Ascending aorta (tissue), 2 donors: Measurements from ENCODE around the gene INPP5E. TPM values are rescaled to one million over a fixed set of nuclear protein-coding genes. Genes with fewer than 3 reads are reported as not detected.
A peak's percentile ranks its signal among the peaks of the same experiment; 100 is the strongest.

Experiments
- DNase-seq, 2 donors: peaks; one replicate each; pipeline ENCODE4 v3.0.0-alpha.2; 2019; ENCODE audit warnings: low spot score in 2 of 2
- H3K27ac ChIP-seq, 2 donors: fragments of 200-600 bp; sonication (generic); one replicate each; pipeline ENCODE4 v1.5.1; 2016 to 2017; ENCODE audit warnings: mild to moderate bottlenecking in 1 of 2
- H3K27me3 ChIP-seq: fragments of 200-600 bp; sonication (generic); one replicate; pipeline ENCODE4 v1.5.1; 2017
- H3K36me3 ChIP-seq, 2 donors: fragments of 200-600 bp; sonication (generic); one replicate each; pipeline ENCODE4 v1.5.1; 2016
- H3K4me1 ChIP-seq, 2 donors: fragments of 200-600 bp; sonication (generic); one replicate each; pipeline ENCODE4 v1.5.1; 2016 to 2017; ENCODE audit warnings: mild to moderate bottlenecking in 1 of 2
- H3K4me3 ChIP-seq, 2 donors: fragments of 200-600 bp; sonication (generic); one replicate each; pipeline ENCODE4 v1.5.1; 2016 to 2017; ENCODE audit warnings: mild to moderate bottlenecking in 1 of 2
- H3K9me3 ChIP-seq, 2 donors: fragments of 200-600 bp; sonication (generic); one replicate each; pipeline ENCODE4 v1.5.1; 2016
- CTCF ChIP-seq, 3 experiments: fragments of 200-600 bp in 2 of 3; fragments of 450-650 bp in 1 of 3; sonication (generic) in 2 of 3; IDR thresholded peaks; one replicate each; pipeline ENCODE4 v1.5.1; 2016 to 2019; ENCODE audit warnings: antibody characterized with exemption in 3 of 3, mild to moderate bottlenecking in 1 of 3, moderate library complexity in 1 of 3
- intact Hi-C: fragments of 100-400 bp; cut with DNase I; formaldehyde crosslinking; loops from one replicate; pipeline ENCODE4 v1.15.1; 2023
- total RNA-seq: library from RNA; depleted of rRNA; stranded (reverse); fragments of >200 nt; gene quantifications from one replicate; pipeline ENCODE4 v1.1.0, GENCODE V29; 2016

The INPP5E gene
- total RNA-seq: 20.2 TPM

- intact Hi-C loops: loop anchor here (1.0 to 2.0 kb wide), 4 partner anchors 15 to 43 kb away; partner anchors contain the start of genes ENTR1, PMPCA, SEC16A and SNAPC4
- DNase-seq: peak in 1 of 2 donors; percentile 80
- peaks cover 14 to 15% of the 10 kb centered on the region in 2 donors for H3K4me1 ChIP-seq
- H3K27ac ChIP-seq: peak within 1 kb of the TSS; percentile 6 to 47
- peak; percentile 49 to 84 (median 51) for TF ChIP-seq CTCF (IDR thresholded peaks at IDR 0.05)
- H3K27me3 ChIP-seq: no peaks in the 10 kb centered on the region
- H3K9me3 ChIP-seq: no peaks in the 10 kb centered on the region
- peak within 1 kb of the TSS; percentile 83 to 86 for H3K4me3 ChIP-seq
- H3K36me3 ChIP-seq: peaks cover 39 to 47% of the 10 kb centered on the region in 2 donors
These were observed at the start of gene INPP5E for GRCh38 chr9:136439481-136440408. TSS of gene INPP5E (minus strand) at chr9:136439845. CDS start at chr9:136439419, 426 bp downstream.

GRCh38 chr9:136488247-136489214 lies 48.9 kb upstream of the INPP5E start:
- TF ChIP-seq CTCF (IDR thresholded peaks at IDR 0.05): peak; percentile 93 to 98 (median 97)

GRCh38 chr9:136487672-136488071 lies 48.0 kb upstream of the INPP5E start:
- TF ChIP-seq CTCF (IDR thresholded peaks at IDR 0.05): no peak
- H3K27me3 ChIP-seq: no peaks in the 10 kb centered on the region
- intact Hi-C loops: loop anchor here (1.0 kb wide), 1 partner anchor 144 kb away; no protein-coding TSS in a partner anchor
- no peaks in the 10 kb centered on the region for H3K9me3 ChIP-seq
- no peak overlapping the region for H3K4me3 ChIP-seq
- H3K4me1 ChIP-seq: peaks cover 7 to 12% of the 10 kb centered on the region in 2 donors
- H3K36me3 ChIP-seq: no peaks in the 10 kb centered on the region
- no peak for DNase-seq
- no peak overlapping the region for H3K27ac ChIP-seq

More at GRCh38 chr9:136488247-136489214, 48.9 kb upstream of the INPP5E start:
- intact Hi-C loops: loop anchor here (1.0 kb wide), 1 partner anchor 143 kb away; no protein-coding TSS in a partner anchor
- H3K9me3 ChIP-seq: no peaks in the 10 kb centered on the region
- no peaks in the 10 kb centered on the region for H3K36me3 ChIP-seq
- DNase-seq: peak in 1 of 2 donors; percentile 86
- peaks cover 7 to 12% of the 10 kb centered on the region in 2 donors for H3K4me1 ChIP-seq
- H3K27me3 ChIP-seq: no peaks in the 10 kb centered on the region
- H3K4me3 ChIP-seq: no peak overlapping the region
- no peak overlapping the region for H3K27ac ChIP-seq

- peaks cover 8 to 12% of the 10 kb centered on the region in 2 donors for H3K4me1 ChIP-seq
- TF ChIP-seq CTCF (IDR thresholded peaks at IDR 0.05): no peak
- no peak overlapping the region for H3K4me3 ChIP-seq
- no peak overlapping the region for H3K27ac ChIP-seq
- no peak for DNase-seq
- intact Hi-C loops: no loop called here
- H3K36me3 ChIP-seq: no peaks in the 10 kb centered on the region
- no peaks in the 10 kb centered on the region for H3K9me3 ChIP-seq
- H3K27me3 ChIP-seq: no peaks in the 10 kb centered on the region
These were observed 47.4 kb upstream of the INPP5E start for GRCh38 chr9:136486823-136487620.
